ENCODE data around the gene PACRG. TPM values are rescaled to one million over a fixed set of nuclear protein-coding genes. Genes with fewer than 3 reads are reported as not detected.

Gene PACRG
- total and polyA plus RNA-seq, 2 experiments from 2014 or later = 0.83 to 3.7 TPM

DNA sequence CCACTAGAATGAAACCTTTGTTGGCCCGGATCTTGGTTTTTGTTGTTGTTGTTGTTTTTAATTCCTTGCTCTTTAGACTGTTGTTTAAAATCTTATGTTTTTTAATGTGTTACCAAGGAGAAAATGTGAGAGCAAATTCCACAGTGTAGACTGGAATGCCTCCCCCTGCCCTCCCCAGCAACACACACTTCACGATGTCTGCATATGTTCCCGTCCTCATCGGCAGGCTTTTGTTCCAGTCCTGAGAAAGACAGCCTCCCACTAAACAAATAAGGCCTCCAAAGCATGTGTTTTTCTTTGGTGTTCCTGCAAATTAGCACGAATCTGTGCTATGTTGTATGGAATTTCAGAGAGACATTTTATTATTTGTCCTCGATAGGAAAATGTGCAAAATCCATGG lies 423.4 kb downstream of the PACRG start:
- no peak for DNase-seq (ENCODE audit: low read depth in 1 of 2, low spot score in 1 of 2)
- TF ChIP-seq, protein P1, sequence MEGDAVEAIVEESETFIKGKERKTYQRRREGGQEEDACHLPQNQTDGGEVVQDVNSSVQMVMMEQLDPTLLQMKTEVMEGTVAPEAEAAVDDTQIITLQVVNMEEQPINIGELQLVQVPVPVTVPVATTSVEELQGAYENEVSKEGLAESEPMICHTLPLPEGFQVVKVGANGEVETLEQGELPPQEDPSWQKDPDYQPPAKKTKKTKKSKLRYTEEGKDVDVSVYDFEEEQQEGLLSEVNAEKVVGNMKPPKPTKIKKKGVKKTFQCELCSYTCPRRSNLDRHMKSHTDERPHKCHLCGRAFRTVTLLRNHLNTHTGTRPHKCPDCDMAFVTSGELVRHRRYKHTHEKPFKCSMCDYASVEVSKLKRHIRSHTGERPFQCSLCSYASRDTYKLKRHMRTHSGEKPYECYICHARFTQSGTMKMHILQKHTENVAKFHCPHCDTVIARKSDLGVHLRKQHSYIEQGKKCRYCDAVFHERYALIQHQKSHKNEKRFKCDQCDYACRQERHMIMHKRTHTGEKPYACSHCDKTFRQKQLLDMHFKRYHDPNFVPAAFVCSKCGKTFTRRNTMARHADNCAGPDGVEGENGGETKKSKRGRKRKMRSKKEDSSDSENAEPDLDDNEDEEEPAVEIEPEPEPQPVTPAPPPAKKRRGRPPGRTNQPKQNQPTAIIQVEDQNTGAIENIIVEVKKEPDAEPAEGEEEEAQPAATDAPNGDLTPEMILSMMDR (IDR thresholded peaks at IDR 0.05; ENCODE audit: low read depth, low read length) = no peak
- no peaks in the 10 kb centered on the region for H3K36me3 ChIP-seq
- no peaks in the 10 kb centered on the region for H3K4me1 ChIP-seq (ENCODE audit: low read depth)
- no peak overlapping the region for H3K27ac ChIP-seq
- H3K9me3 ChIP-seq (ENCODE audit: low read depth) = no peaks in the 10 kb centered on the region
- H3K27me3 ChIP-seq = no peaks in the 10 kb centered on the region
- H3K4me3 ChIP-seq = no peak overlapping the region

DNA sequence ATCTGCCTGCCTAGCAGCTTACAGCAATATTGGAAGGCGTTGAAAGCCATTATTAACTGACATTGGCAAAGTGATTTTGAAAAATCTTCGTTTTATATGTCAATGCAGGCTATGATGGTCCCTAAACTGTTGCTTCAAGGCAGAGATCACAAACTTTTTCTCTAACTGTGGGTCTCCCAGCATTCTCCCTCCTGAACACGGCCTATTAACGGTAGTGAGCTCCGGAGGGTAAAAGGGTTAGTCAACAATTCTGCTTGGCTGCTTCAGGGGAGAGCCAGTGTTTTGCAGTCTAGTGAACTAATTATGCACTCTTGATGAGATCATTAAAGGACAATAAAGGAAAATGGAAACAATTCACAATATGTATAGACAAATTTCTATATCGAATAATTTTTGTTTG lies 424.9 kb downstream of the PACRG start:
- DNase-seq (ENCODE audit: low read depth in 1 of 2, low spot score in 1 of 2) = no peak
- TF ChIP-seq, protein P1 (IDR thresholded peaks at IDR 0.05; ENCODE audit: low read depth, low read length) = no peak
- Histone ChIP-seq H3K9me3 (ENCODE audit: low read depth) (no peaks in the 10 kb centered on the region), H3K4me1 (ENCODE audit: low read depth) (peaks cover 4% of the 10 kb centered on the region), H3K27me3 (no peaks in the 10 kb centered on the region), H3K27ac (no peak overlapping the region), H3K4me3 (no peak overlapping the region), H3K36me3 (no peaks in the 10 kb centered on the region)

DNA sequence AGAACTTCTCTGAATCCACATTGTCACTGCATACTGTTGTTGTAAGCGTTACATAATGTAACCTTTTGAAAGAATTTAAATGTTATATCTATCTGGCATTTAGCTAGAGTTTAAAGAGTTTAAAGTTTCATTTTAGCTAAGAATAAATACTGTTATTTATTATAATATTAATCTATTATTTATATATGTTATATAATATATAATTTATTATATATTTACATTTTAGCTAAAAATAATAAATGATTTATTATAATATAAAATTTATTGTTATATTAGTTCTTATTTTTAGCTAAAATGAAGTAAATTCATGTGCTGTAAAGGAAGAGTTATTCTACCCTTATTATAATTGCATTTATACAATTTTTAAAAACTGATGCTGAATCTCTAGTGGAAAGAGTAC lies 431.3 kb downstream of the PACRG start:
- H3K4me3 ChIP-seq = no peak overlapping the region
- TF ChIP-seq, protein P1 (IDR thresholded peaks at IDR 0.05; ENCODE audit: low read depth, low read length) = no peak

DNA sequence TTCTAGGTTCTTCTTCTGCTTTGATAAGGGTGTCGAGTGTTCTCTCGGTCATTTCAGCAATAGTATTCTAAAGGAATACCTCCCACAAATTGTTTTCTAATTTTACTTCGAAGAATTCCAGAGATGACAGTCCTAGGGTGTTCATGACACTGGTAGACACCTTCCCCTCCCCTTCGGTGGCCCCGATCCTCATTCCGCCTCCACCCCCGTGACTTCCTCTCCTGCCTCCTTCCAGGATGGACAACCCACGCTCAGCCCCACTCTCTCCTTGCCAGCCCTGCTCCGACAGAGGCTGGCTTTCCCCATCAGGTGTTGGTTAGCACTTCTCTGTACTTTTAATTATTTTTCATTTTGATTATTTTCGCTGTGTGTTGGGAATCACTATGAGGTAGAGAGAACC lies 431.9 kb downstream of the PACRG start:
- Histone ChIP-seq H3K27ac (no peak overlapping the region), H3K9me3 (ENCODE audit: low read depth) (no peaks in the 10 kb centered on the region), H3K4me1 (ENCODE audit: low read depth) (peaks cover 4% of the 10 kb centered on the region), H3K36me3 (no peaks in the 10 kb centered on the region), H3K4me3 (no peak overlapping the region), H3K27me3 (no peaks in the 10 kb centered on the region)
- DNase-seq (ENCODE audit: low read depth in 1 of 2, low spot score in 1 of 2) = no peak
- TF ChIP-seq, protein P1 (IDR thresholded peaks at IDR 0.05; ENCODE audit: low read depth, low read length) = no peak

More for the DNA sequence above, 431.3 kb downstream of the PACRG start:
- H3K36me3 ChIP-seq = no peaks in the 10 kb centered on the region
- H3K9me3 ChIP-seq (ENCODE audit: low read depth) = no peaks in the 10 kb centered on the region
- H3K4me1 ChIP-seq (ENCODE audit: low read depth) = peaks cover 4% of the 10 kb centered on the region
- no peak overlapping the region for H3K27ac ChIP-seq
- DNase-seq (ENCODE audit: low read depth in 1 of 2, low spot score in 1 of 2) = no peak
- no peaks in the 10 kb centered on the region for H3K27me3 ChIP-seq

DNA sequence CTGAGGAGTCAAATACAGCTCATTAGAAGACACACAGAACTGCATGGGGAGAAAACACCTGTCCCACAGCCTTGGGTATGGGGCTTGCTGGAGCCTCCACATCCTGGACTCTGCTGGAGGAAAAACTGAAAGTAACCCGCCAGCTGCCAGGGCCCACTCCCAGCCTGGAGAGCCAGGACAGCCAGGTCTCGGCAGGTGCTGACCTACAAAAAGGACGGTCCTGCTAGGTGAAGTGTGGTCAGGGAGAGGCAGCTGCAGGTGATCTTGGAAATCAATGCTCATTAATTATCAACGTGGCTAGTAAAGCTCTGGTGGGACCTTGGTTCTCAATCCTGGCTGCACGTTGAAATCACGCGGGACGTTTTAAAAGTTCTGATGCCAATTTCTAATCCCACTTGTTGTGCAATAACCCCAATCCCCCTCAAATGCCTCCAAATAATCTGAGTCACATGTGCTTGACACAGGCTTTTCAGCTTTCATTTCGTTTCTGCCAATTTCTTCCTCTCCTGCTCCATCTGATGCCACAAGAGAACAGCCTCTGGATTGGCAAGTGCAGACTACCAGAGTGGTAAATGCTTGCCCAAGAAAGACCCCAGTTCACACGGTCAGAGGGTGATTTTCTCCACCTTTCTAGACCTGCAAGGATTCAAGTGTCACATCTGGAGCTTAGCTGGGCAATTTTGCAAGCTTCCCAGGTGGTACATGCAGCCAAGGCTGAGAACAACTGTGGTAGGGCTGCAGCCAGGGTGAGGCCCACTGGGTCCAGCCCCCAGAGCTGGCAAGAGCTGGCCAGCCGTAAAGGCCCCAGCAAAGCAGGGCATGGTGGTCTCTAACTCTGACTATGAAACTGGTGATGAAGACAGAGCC lies 434.5 kb downstream of the PACRG start:
- Histone ChIP-seq H3K27me3 (no peaks in the 10 kb centered on the region), H3K27ac (no peak overlapping the region), H3K4me3 (no peak overlapping the region), H3K36me3 (no peaks in the 10 kb centered on the region), H3K4me1 (ENCODE audit: low read depth) (peaks cover 2% of the 10 kb centered on the region), H3K9me3 (ENCODE audit: low read depth) (no peaks in the 10 kb centered on the region)
- DNase-seq (ENCODE audit: low read depth in 1 of 2, low spot score in 1 of 2) = no peak
- TF ChIP-seq, protein P1 (IDR thresholded peaks at IDR 0.05; ENCODE audit: low read depth, low read length) = no peak

All from cardiac muscle cell (in vitro differentiated cells and primary cell).